ENCODE measurements around the gene VSX1.
A peak's percentile ranks its signal among the peaks of the same experiment; 100 is the strongest.

Gene VSX1

GRCh38 chr20:25090492-25091429 is 8.8 kb upstream of the VSX1 start:
- Histone ChIP-seq H2BK5ac (ENCODE audit: low read length) (no peak overlapping the region), H2BK120ac (ENCODE audit: low read depth, low read length) (no peak overlapping the region), H3K4me1 (ENCODE audit: control insufficient read depth in 2 of 2, insufficient read depth in 1 of 2, low read depth in 1 of 2, low read length in 2 of 2) (peaks cover 0 to 8% of the 10 kb centered on the region in 2 donors), H3K27me3 (ENCODE audit: control insufficient read depth in 3 of 3, insufficient read depth in 3 of 3, low read depth in 1 of 3, low read length in 3 of 3) (peaks cover 0 to 38% (median 11%) of the 10 kb centered on the region in 3 experiments), H3K23ac (ENCODE audit: low read depth, low read length, poor library complexity) (no peak overlapping the region), H3K9ac (ENCODE audit: low read depth, low read length, poor library complexity) (no peak overlapping the region), H3K79me1 (ENCODE audit: low read depth, low read length) (no peaks in the 10 kb centered on the region), H3K36me3 (replicated peaks in 1 of 2; ENCODE audit: control insufficient read depth in 2 of 2, insufficient read depth in 2 of 2, low read length in 2 of 2) (no peaks in the 10 kb centered on the region), H3K14ac (ENCODE audit: low read length) (no peak overlapping the region), H2BK15ac (ENCODE audit: low read length) (no peak overlapping the region), H3K4me3 (ENCODE audit: low read length in 2 of 2) (no peak overlapping the region), H4K91ac (ENCODE audit: low read depth, low read length, poor library complexity) (no peak overlapping the region), H3K4me2 (ENCODE audit: insufficient read depth, low read length, poor library complexity, severe bottlenecking) (no peak overlapping the region), H2AK5ac (ENCODE audit: low read depth, low read length) (no peak overlapping the region), H4K8ac (ENCODE audit: low read depth, low read length) (no peak overlapping the region), H3K18ac (ENCODE audit: low read length) (peak overlapping the region; percentile 76), H2AFZ (ENCODE audit: low read length) (no peak overlapping the region), H3K9me3 (replicated peaks in 1 of 2; ENCODE audit: control insufficient read depth in 2 of 2, insufficient read depth in 1 of 2, low read depth in 1 of 2, low read length in 2 of 2) (peaks cover 1 to 2% of the 10 kb centered on the region in 2 donors), H2BK12ac (ENCODE audit: low read length) (no peak overlapping the region), H3K27ac (replicated peaks; ENCODE audit: low read length) (no peak overlapping the region), H3K4ac (ENCODE audit: low read length) (no peak overlapping the region)
- WGBS, 2 donors (ENCODE audit: extremely low coverage in 2 of 2, insufficient read length in 2 of 2, insufficient replicate concordance in 1 of 2) = no CpG with 5 or more reads among the region's 14 CpGs
- DNase-seq (ENCODE audit: low spot score) = no peak

- Histone ChIP-seq H3K4me1 (ENCODE audit: control insufficient read depth in 2 of 2, insufficient read depth in 1 of 2, low read depth in 1 of 2, low read length in 2 of 2) (peaks cover 3 to 8% of the 10 kb centered on the region in 2 donors), H3K4me3 (ENCODE audit: low read length in 2 of 2) (no peak overlapping the region), H2BK12ac (ENCODE audit: low read length) (no peak overlapping the region), H3K36me3 (replicated peaks in 1 of 2; ENCODE audit: control insufficient read depth in 2 of 2, insufficient read depth in 2 of 2, low read length in 2 of 2) (no peaks in the 10 kb centered on the region), H3K9me3 (replicated peaks in 1 of 2; ENCODE audit: control insufficient read depth in 2 of 2, insufficient read depth in 1 of 2, low read depth in 1 of 2, low read length in 2 of 2) (peaks cover 1 to 5% of the 10 kb centered on the region in 2 donors), H3K23ac (ENCODE audit: low read depth, low read length, poor library complexity) (no peak overlapping the region), H3K27me3 (ENCODE audit: control insufficient read depth in 3 of 3, insufficient read depth in 3 of 3, low read depth in 1 of 3, low read length in 3 of 3) (peaks cover 3 to 49% (median 22%) of the 10 kb centered on the region in 3 experiments), H4K91ac (ENCODE audit: low read depth, low read length, poor library complexity) (no peak overlapping the region), H3K79me1 (ENCODE audit: low read depth, low read length) (no peaks in the 10 kb centered on the region), H2AK5ac (ENCODE audit: low read depth, low read length) (no peak overlapping the region), H2BK15ac (ENCODE audit: low read length) (no peak overlapping the region), H2BK5ac (ENCODE audit: low read length) (no peak overlapping the region), H3K18ac (ENCODE audit: low read length) (peak overlapping the region; percentile 75), H4K8ac (ENCODE audit: low read depth, low read length) (no peak overlapping the region), H3K27ac (replicated peaks; ENCODE audit: low read length) (no peak overlapping the region), H3K9ac (ENCODE audit: low read depth, low read length, poor library complexity) (no peak overlapping the region), H3K4ac (ENCODE audit: low read length) (no peak overlapping the region), H2AFZ (ENCODE audit: low read length) (no peak overlapping the region), H2BK120ac (ENCODE audit: low read depth, low read length) (no peak overlapping the region), H3K4me2 (ENCODE audit: insufficient read depth, low read length, poor library complexity, severe bottlenecking) (no peak overlapping the region), H3K14ac (ENCODE audit: low read length) (no peak overlapping the region)
- WGBS, 2 donors (ENCODE audit: extremely low coverage in 2 of 2, insufficient read length in 2 of 2, insufficient replicate concordance in 1 of 2) = no CpG with 5 or more reads among the region's 12 CpGs
- no peak for DNase-seq (ENCODE audit: low spot score)
Observed at GRCh38 chr20:25089662-25090061, 7.7 kb upstream of the VSX1 start.

DNA sequence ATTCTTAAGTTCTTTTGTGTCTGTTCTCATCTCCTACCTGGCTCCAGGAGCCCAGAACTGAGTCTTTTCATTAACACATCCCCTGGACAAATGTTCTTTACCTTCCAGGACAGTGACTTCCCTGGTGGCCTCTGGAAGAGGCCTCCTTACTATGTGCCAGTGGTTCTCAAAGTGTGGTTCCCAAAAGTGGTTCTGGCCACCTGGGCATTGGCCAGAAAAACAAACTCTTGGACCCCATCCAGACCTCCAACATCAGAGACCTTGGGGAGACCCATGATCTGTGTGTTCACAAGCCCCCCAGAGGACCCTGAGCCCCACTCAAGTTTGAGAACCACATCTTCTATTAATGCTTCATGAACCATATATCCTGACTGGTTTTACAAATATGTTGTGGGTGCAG is 7.2 kb upstream of the VSX1 start:
- no peak for DNase-seq (ENCODE audit: low spot score)
- Histone ChIP-seq H2AFZ (ENCODE audit: low read length) (no peak overlapping the region), H3K27ac (replicated peaks; ENCODE audit: low read length) (no peak overlapping the region), H3K23ac (ENCODE audit: low read depth, low read length, poor library complexity) (no peak overlapping the region), H2BK15ac (ENCODE audit: low read length) (no peak overlapping the region), H4K8ac (ENCODE audit: low read depth, low read length) (no peak overlapping the region), H3K4me2 (ENCODE audit: insufficient read depth, low read length, poor library complexity, severe bottlenecking) (no peak overlapping the region), H3K9me3 (replicated peaks in 1 of 2; ENCODE audit: control insufficient read depth in 2 of 2, insufficient read depth in 1 of 2, low read depth in 1 of 2, low read length in 2 of 2) (peaks cover 1 to 5% of the 10 kb centered on the region in 2 donors), H3K4me1 (ENCODE audit: control insufficient read depth in 2 of 2, insufficient read depth in 1 of 2, low read depth in 1 of 2, low read length in 2 of 2) (peaks cover 6 to 12% of the 10 kb centered on the region in 2 donors), H3K4ac (ENCODE audit: low read length) (no peak overlapping the region), H4K91ac (ENCODE audit: low read depth, low read length, poor library complexity) (no peak overlapping the region), H3K27me3 (ENCODE audit: control insufficient read depth in 3 of 3, insufficient read depth in 3 of 3, low read depth in 1 of 3, low read length in 3 of 3) (peaks cover 8 to 54% (median 28%) of the 10 kb centered on the region in 3 experiments), H3K14ac (ENCODE audit: low read length) (no peak overlapping the region), H2AK5ac (ENCODE audit: low read depth, low read length) (no peak overlapping the region), H2BK5ac (ENCODE audit: low read length) (no peak overlapping the region), H3K18ac (ENCODE audit: low read length) (no peak overlapping the region), H3K36me3 (replicated peaks in 1 of 2; ENCODE audit: control insufficient read depth in 2 of 2, insufficient read depth in 2 of 2, low read length in 2 of 2) (no peaks in the 10 kb centered on the region), H3K4me3 (ENCODE audit: low read length in 2 of 2) (no peak overlapping the region), H2BK120ac (ENCODE audit: low read depth, low read length) (peak overlapping the region; percentile 50), H3K79me1 (ENCODE audit: low read depth, low read length) (no peaks in the 10 kb centered on the region), H2BK12ac (ENCODE audit: low read length) (no peak overlapping the region), H3K9ac (ENCODE audit: low read depth, low read length, poor library complexity) (no peak overlapping the region)

- Histone ChIP-seq H4K8ac (ENCODE audit: low read depth, low read length) (no peak overlapping the region), H3K36me3 (replicated peaks in 1 of 2; ENCODE audit: control insufficient read depth in 2 of 2, insufficient read depth in 2 of 2, low read length in 2 of 2) (no peaks in the 10 kb centered on the region), H2BK15ac (ENCODE audit: low read length) (no peak overlapping the region), H2BK12ac (ENCODE audit: low read length) (no peak overlapping the region), H2AFZ (ENCODE audit: low read length) (no peak overlapping the region), H2AK5ac (ENCODE audit: low read depth, low read length) (no peak overlapping the region), H3K79me1 (ENCODE audit: low read depth, low read length) (no peaks in the 10 kb centered on the region), H3K4me1 (ENCODE audit: control insufficient read depth in 2 of 2, insufficient read depth in 1 of 2, low read depth in 1 of 2, low read length in 2 of 2) (peaks cover 12 to 16% of the 10 kb centered on the region in 2 donors), H2BK5ac (ENCODE audit: low read length) (no peak overlapping the region), H3K9ac (ENCODE audit: low read depth, low read length, poor library complexity) (no peak overlapping the region), H3K4me2 (ENCODE audit: insufficient read depth, low read length, poor library complexity, severe bottlenecking) (no peak overlapping the region), H3K27ac (replicated peaks; ENCODE audit: low read length) (no peak overlapping the region), H3K4me3 (ENCODE audit: low read length in 2 of 2) (no peak overlapping the region), H3K9me3 (replicated peaks in 1 of 2; ENCODE audit: control insufficient read depth in 2 of 2, insufficient read depth in 1 of 2, low read depth in 1 of 2, low read length in 2 of 2) (peaks cover 1 to 5% of the 10 kb centered on the region in 2 donors), H3K4ac (ENCODE audit: low read length) (no peak overlapping the region), H3K27me3 (ENCODE audit: control insufficient read depth in 3 of 3, insufficient read depth in 3 of 3, low read depth in 1 of 3, low read length in 3 of 3) (peaks cover 13 to 62% (median 36%) of the 10 kb centered on the region in 3 experiments), H3K18ac (ENCODE audit: low read length) (no peak overlapping the region), H3K23ac (ENCODE audit: low read depth, low read length, poor library complexity) (no peak overlapping the region), H3K14ac (ENCODE audit: low read length) (no peak overlapping the region), H4K91ac (ENCODE audit: low read depth, low read length, poor library complexity) (no peak overlapping the region), H2BK120ac (ENCODE audit: low read depth, low read length) (no peak overlapping the region)
- WGBS, 2 donors (ENCODE audit: extremely low coverage in 2 of 2, insufficient read length in 2 of 2, insufficient replicate concordance in 1 of 2) = no CpG with 5 or more reads among the region's 6 CpGs
- DNase-seq (ENCODE audit: low spot score) = no peak
Observed at GRCh38 chr20:25088267-25088666, 6.3 kb upstream of the VSX1 start.

Measured in neuronal stem cell (in vitro differentiated cells).